ENCODE data around the gene ZNF618.

DNA sequence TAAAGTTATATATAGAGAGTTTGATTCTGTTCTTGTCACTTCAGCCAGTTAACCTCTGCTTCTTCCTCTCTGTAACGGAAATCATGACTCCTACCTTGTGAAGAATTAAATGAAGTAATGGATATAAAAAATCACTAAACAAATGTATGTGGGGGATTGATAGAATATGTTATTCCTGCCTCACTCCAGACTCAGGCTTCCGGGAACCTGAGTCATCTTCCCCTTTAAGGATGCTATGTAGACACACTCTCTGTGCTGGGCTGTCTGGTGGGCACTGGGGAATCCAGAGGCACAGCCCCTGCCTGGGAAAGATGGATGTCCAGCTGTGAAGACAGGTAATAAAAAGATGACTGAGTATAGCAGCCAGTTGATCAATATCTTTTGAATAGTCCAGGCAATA lies 77.4 kb downstream of the ZNF618 start:
- TF ChIP-seq, protein P1, sequence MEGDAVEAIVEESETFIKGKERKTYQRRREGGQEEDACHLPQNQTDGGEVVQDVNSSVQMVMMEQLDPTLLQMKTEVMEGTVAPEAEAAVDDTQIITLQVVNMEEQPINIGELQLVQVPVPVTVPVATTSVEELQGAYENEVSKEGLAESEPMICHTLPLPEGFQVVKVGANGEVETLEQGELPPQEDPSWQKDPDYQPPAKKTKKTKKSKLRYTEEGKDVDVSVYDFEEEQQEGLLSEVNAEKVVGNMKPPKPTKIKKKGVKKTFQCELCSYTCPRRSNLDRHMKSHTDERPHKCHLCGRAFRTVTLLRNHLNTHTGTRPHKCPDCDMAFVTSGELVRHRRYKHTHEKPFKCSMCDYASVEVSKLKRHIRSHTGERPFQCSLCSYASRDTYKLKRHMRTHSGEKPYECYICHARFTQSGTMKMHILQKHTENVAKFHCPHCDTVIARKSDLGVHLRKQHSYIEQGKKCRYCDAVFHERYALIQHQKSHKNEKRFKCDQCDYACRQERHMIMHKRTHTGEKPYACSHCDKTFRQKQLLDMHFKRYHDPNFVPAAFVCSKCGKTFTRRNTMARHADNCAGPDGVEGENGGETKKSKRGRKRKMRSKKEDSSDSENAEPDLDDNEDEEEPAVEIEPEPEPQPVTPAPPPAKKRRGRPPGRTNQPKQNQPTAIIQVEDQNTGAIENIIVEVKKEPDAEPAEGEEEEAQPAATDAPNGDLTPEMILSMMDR (IDR thresholded peaks at IDR 0.05): no peak
- TF ChIP-seq POLR2A (IDR thresholded peaks at IDR 0.05) (no peak), POLR2AphosphoS5 (IDR thresholded peaks at IDR 0.05; ENCODE audit: insufficient read depth in 1 of 2, low read depth in 1 of 2) (no peak)

All from vagina (tissue), 2 donors.